IPS-18a (cell line): ENCODE data around the gene ARID1A.

Source experiments
- H3K27ac ChIP-seq: one replicate; pipeline ENCODE4 v1.5.1; 2013; ENCODE audit warnings: low read length
- H3K27me3 ChIP-seq: one replicate; pipeline ENCODE4 v1.6.1; 2013; ENCODE audit warnings: mild to moderate bottlenecking, low read length; ENCODE audit not compliant: control insufficient read depth, insufficient read depth
- H3K36me3 ChIP-seq: one replicate; pipeline ENCODE4 v1.6.1; 2013; ENCODE audit warnings: low read depth, low read length; ENCODE audit not compliant: control insufficient read depth
- H3K4me1 ChIP-seq: one replicate; pipeline ENCODE4 v1.6.1; 2013; ENCODE audit warnings: low read depth, low read length; ENCODE audit not compliant: control insufficient read depth
- H3K4me3 ChIP-seq: one replicate; pipeline ENCODE4 v1.5.1; 2013; ENCODE audit warnings: low read length
- H3K9ac ChIP-seq: one replicate; pipeline ENCODE4 v1.6.1; 2013; ENCODE audit warnings: mild to moderate bottlenecking, low read length, moderate library complexity
- H3K9me3 ChIP-seq: one replicate; pipeline ENCODE4 v1.6.1; 2013; ENCODE audit warnings: low read depth, low read length; ENCODE audit not compliant: control insufficient read depth

The ARID1A gene

GRCh38 chr1:26826261-26827105 is 130.7 kb downstream of the ARID1A start, which contains the start of gene ZDHHC18:
Gene ZDHHC18 (plus strand): TSS chr1:26826688. CDS start chr1:26826805, 117 bp downstream.
- Histone ChIP-seq H3K9ac (peak within 1 kb of the TSS; percentile 43), H3K4me3 (peak within 1 kb of the TSS; percentile 55), H3K4me1 (peaks cover 5% of the 10 kb centered on the region), H3K27ac (no peak within 1 kb of the TSS), H3K9me3 (no peaks in the 10 kb centered on the region), H3K36me3 (no peaks in the 10 kb centered on the region), H3K27me3 (no peaks in the 10 kb centered on the region)

DNA sequence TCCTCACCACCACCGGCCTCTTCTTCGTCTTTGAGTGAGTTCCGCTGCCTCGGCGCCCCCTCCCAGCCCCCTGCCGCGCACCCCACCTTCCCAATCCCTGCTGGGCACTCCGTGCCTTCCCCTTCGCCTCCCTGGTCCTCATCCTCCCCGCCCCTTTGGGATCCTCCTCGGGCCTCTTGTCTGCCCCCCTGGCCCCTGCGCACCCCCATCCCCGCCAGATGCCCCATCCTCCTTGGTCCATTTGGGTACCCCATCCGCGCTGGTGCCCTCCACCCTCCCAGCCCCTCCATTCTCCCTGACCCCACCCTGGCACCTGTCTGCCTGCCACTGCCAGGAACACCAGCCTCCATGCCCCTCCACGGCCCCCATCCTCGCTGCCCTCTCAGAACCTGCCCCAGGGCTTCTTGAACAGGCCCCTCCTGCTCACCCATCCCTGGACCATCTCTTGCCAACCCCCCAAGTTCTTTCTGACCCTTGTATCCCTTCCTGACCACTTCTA is 131.3 kb downstream of the ARID1A start:
- H3K36me3 ChIP-seq: no peaks in the 10 kb centered on the region
- H3K4me1 ChIP-seq: peaks cover 5% of the 10 kb centered on the region
- no peaks in the 10 kb centered on the region for H3K9me3 ChIP-seq
- peak overlapping the region; percentile 55 for H3K4me3 ChIP-seq
- H3K27me3 ChIP-seq: no peaks in the 10 kb centered on the region
- no peak overlapping the region for H3K27ac ChIP-seq
- H3K9ac ChIP-seq: no peak overlapping the region

DNA sequence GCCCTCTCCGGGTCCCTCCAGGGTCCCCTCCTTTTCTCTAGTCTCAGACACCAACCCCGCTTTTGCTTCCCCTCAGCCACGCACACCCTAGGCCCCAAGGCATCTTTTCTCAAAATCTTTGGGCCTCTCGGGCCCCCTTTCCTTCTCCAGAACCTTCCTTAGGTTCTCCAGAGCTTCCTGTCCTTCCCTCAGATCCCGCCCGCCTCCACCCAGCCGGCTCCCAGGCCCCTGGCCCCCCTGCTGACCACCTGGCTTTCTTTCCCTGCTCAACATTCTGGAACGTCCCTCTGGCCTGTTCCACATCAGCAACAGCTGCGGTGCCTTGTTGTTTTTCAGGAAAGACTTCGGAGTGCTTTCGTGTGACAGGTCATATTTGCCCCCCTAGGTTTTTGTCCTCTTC is 131.8 kb downstream of the ARID1A start:
- Histone ChIP-seq H3K36me3 (peaks cover 4% of the 10 kb centered on the region), H3K4me3 (peak overlapping the region; percentile 55), H3K4me1 (peaks cover 5% of the 10 kb centered on the region), H3K27ac (no peak overlapping the region), H3K9me3 (no peaks in the 10 kb centered on the region), H3K9ac (no peak overlapping the region), H3K27me3 (no peaks in the 10 kb centered on the region)

- Histone ChIP-seq H3K9ac (no peak overlapping the region), H3K27me3 (no peaks in the 10 kb centered on the region), H3K27ac (no peak overlapping the region), H3K4me3 (no peak overlapping the region), H3K36me3 (peaks cover 12% of the 10 kb centered on the region), H3K4me1 (peaks cover 5% of the 10 kb centered on the region), H3K9me3 (no peaks in the 10 kb centered on the region)
These were observed 132.7 kb downstream of the ARID1A start for GRCh38 chr1:26828411-26828991.

GRCh38 chr1:26829184-26829911 is 133.5 kb downstream of the ARID1A start:
- Histone ChIP-seq H3K9ac (no peak overlapping the region), H3K27me3 (no peaks in the 10 kb centered on the region), H3K4me1 (peaks cover 5% of the 10 kb centered on the region), H3K36me3 (peaks cover 18% of the 10 kb centered on the region), H3K4me3 (no peak overlapping the region), H3K9me3 (no peaks in the 10 kb centered on the region), H3K27ac (no peak overlapping the region)

DNA sequence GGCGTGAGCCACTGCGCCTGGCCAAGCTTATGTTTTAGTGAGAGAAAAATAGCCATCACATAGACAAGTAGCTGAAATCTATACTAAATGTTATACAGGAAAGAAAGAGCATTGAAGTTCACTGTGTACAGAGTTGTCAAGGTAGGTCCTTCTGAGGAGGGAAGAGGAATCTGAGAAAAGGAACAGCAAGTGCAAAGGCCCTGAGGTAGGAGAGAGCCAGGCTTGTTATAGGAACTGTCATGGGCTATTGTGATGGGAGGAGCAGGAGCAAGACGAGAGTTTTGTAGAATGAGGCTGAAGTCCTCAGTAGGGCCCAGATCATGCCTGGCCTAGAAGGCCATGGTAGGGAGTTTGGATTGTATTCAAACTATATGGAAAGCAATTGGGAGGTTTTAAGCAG is 135.2 kb downstream of the ARID1A start:
- H3K9me3 ChIP-seq: no peaks in the 10 kb centered on the region
- H3K27ac ChIP-seq: no peak overlapping the region
- H3K36me3 ChIP-seq: peaks cover 21% of the 10 kb centered on the region
- H3K4me3 ChIP-seq: no peak overlapping the region
- peaks cover 5% of the 10 kb centered on the region for H3K4me1 ChIP-seq
- no peak overlapping the region for H3K9ac ChIP-seq
- no peaks in the 10 kb centered on the region for H3K27me3 ChIP-seq
